T-helper 1 cell (primary cell): ENCODE results near the gene ALDH1B1.

Experiments used
- DNase-seq, 5 donors: peaks; one replicate each; pipeline ENCODE4 v3.0.0-alpha.2; 2012 to 2020

Gene ALDH1B1

GRCh38 chr9:38442473-38443096, 50.1 kb downstream of the ALDH1B1 start:
- DNase-seq, result no peak

- DNase-seq, result no peak
Observed at GRCh38 chr9:38443181-38443580, 50.7 kb downstream of the ALDH1B1 start.

GRCh38 chr9:38443597-38443996, 51.1 kb downstream of the ALDH1B1 start:
- DNase-seq, result no peak

GRCh38 chr9:38445154-38446043, 52.9 kb downstream of the ALDH1B1 start:
- no peak for DNase-seq

GRCh38 chr9:38447703-38448102, 55.2 kb downstream of the ALDH1B1 start:
- no peak for DNase-seq
